Fibroblast of the aortic adventitia (primary cell): Measurements from ENCODE around the gene JAGN1. TPM values are rescaled to one million over a fixed set of nuclear protein-coding genes. Genes with fewer than 3 reads are reported as not detected.
"Not testable (repeated sequence)": the region's sequence is repeated elsewhere in the genome, so short reads cannot be mapped to it uniquely, and the experiment has no call there.

Source experiments
- DNase-seq: peaks from one replicate; pipeline ENCODE4 v3.0.0-alpha.2; 2010; ENCODE audit warnings: low read depth
- H3K4me3 ChIP-seq: 2 replicates; pipeline ENCODE4 v1.5.1; 2011; ENCODE audit warnings: low read depth, mild to moderate bottlenecking, control low read depth, low read length, moderate library complexity
- CTCF ChIP-seq: IDR thresholded peaks from 2 replicates; pipeline ENCODE4 v1.5.1; 2011; ENCODE audit warnings: mild to moderate bottlenecking, low read length, control low read depth, inconsistent platforms; ENCODE audit not compliant: insufficient read depth
- total RNA-seq: library from RNA; depleted of rRNA; stranded (reverse); fragments of >200 nt; gene quantifications from 2 replicates; pipeline ENCODE4 v1.2.3, GENCODE V29; 2012; ENCODE audit warnings: low replicate concordance

JAGN1 gene
- total RNA-seq, 1 donor: 25.8 TPM

GRCh38 chr3:9897408-9898372, 7.3 kb downstream of the JAGN1 start:
- no peak for TF ChIP-seq CTCF
- H3K4me3 ChIP-seq: no peak overlapping the region
- peak; percentile 75 for DNase-seq

GRCh38 chr3:9898467-9899241, 8.2 kb downstream of the JAGN1 start:
- DNase-seq: no peak
- TF ChIP-seq CTCF: no peak
- no peak overlapping the region for H3K4me3 ChIP-seq

- DNase-seq: no peak
Observed at GRCh38 chr3:9899289-9899791, 8.9 kb downstream of the JAGN1 start.

GRCh38 chr3:9900965-9901415, 10.6 kb downstream of the JAGN1 start:
- not testable (repeated sequence) for DNase-seq, H3K4me3 ChIP-seq

More at GRCh38 chr3:9899289-9899791, 8.9 kb downstream of the JAGN1 start:
- TF ChIP-seq CTCF: no peak
- no peak overlapping the region for H3K4me3 ChIP-seq

GRCh38 chr3:9901967-9902366, 11.6 kb downstream of the JAGN1 start:
- TF ChIP-seq CTCF: no peak
- H3K4me3 ChIP-seq: no peak overlapping the region
- no peak for DNase-seq

GRCh38 chr3:9902372-9903237, 12.2 kb downstream of the JAGN1 start, which contains the start of gene IL17RE:
IL17RE (plus strand) TSS chr3:9902848; CDS start chr3:9902933, 85 bp downstream.
- no peak for DNase-seq
- no peak within 1 kb of the TSS for H3K4me3 ChIP-seq
- no peak for TF ChIP-seq CTCF
